GM21786 (cell line): ENCODE measurements around the gene ZNF239.
"Not testable (repeated sequence)": the region's sequence is repeated elsewhere in the genome, so short reads cannot be mapped to it uniquely, and the experiment has no call there.

ENCODE experiments used
- ATAC-seq: cut with Tn5 transposase; IDR thresholded peaks from one replicate; pipeline ENCODE4 v1.9.1; 2021; ENCODE audit not compliant: unreplicated experiment

Gene ZNF239

GRCh38 chr10:43574001-43574892, at the start of gene ZNF239:
Gene ZNF239 (minus strand): TSS chr10:43574616. CDS start chr10:43558079, 16,537 bp downstream.
- peak; percentile 95 for ATAC-seq

DNA sequence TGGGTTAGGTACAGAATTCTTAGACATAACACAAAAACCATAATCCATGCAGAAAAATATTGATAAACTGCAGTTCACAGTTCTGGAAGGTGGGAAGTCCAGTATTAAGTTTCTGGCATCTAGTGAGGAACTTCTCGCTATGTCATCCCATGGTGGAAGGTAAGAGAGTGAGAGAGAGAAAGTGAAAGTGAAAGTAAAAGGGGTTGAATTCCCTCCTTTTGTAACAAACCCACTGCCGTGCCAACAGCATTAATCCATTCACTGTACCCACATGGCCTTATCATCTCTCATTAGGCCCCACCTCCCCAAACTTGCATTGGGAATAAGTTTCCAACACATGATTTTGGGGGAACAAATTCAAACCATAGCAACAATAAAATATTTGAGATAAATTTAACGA, 48.9 kb upstream of the ZNF239 start:
- no peak for ATAC-seq

DNA sequence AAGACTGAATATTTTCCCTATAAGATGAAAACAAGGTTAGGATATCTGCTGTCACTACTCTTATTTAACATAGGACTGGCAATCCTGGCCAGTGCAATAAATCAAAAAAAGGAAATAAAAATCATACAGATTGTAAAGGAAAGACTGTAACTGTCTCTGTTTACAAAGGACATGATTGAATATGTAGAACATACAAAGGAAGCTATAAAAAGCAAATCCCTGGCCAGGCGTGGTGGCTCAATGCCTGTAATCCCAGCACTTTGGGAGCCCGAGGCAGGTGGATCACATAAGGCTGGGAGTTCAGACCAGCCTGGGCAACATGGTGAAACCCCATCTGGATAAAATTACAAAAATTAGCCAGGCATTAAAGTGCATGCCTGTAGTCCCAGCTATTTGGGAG, 47.6 kb upstream of the ZNF239 start:
- no peak for ATAC-seq

DNA sequence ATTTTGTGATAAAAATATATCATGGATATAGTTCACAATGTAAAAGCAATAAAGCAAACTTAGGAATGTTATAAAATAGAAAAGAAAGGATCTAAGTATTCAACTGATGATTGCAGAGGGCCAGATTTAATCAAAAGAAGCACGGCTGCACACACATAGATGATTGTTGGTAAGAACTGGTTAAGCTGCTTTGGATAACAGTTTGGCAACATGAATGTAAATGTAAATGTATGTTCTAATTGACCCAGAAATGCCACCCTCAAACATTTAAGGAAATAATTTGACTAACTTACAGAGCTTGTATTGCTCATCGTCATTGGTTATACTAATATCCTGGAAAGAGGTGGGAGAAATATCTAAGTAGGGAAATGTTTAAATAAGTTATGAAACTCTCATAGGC, 45.0 kb upstream of the ZNF239 start:
- ATAC-seq, result no peak

GRCh38 chr10:43616697-43617370, 42.4 kb upstream of the ZNF239 start:
- ATAC-seq, result no peak

- ATAC-seq, result no peak
Measured at GRCh38 chr10:43610636-43611035, 36.2 kb upstream of the ZNF239 start.

DNA sequence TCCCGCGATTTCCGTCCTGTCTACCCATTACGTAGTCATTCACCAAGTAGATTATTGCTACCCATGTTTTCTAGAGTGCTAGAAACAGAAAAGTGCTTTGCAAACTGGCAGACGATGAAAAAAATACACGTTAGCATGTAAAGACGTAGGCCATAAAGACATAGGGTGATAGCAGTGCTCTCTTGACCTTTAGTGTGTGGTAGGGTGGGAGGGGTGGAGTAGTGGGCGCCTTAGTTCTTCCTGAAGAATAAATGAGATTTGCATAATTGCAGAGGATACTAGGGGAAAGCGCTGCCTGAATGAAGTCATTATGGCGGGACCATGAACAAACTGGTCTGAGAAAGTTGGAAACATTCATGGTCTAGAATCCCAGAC, 32.8 kb upstream of the ZNF239 start:
- no peak for ATAC-seq

DNA sequence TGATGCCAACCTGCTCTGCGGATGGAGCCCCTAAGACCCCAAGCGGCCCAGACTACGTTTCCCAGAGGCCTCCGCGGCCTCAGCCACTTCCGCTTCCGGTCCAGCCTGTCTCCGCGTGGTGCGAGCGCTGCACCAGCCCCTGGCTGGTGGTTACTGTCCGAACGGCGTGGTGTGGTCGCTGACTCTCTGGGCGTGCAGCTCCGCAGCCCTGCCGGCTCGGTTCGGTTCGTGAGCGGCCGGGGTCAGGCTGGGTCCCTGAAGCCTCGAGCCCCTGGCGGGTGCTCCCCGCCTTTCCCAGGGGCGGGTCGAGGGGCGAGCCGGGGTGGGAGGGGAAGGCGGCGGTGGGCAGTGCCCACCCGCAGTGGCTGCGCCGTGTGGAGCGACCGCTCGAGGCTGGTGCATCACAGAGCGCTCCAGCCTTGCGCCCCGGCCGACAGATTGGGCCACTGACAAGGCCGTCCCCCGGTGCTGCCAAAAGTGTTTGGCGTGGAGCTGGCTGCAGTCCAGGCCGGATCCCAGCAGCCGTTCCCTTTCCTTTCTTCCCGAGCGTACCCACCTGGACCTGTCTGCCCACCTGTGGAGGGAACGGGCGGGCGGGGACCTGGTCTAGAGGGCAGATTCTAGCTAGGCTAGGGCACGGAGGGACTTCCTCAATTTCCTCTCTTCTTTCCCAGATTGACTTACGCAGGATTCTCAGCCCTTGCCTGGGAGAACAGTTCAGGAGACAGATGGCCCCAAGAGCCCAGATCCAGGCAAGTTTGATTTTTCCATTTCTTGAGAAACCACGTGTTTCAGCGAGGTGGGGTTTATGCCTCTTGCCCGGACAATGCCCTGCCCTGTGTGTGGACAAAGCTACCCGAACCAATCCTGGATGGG, 32.1 kb upstream of the ZNF239 start, which contains the start of gene ZNF485:
ZNF485 (plus strand) TSS at position 116 of the 876 bp plus-strand sequence; CDS start at position 729, 613 bp downstream.
- peak; percentile 97 for ATAC-seq

DNA sequence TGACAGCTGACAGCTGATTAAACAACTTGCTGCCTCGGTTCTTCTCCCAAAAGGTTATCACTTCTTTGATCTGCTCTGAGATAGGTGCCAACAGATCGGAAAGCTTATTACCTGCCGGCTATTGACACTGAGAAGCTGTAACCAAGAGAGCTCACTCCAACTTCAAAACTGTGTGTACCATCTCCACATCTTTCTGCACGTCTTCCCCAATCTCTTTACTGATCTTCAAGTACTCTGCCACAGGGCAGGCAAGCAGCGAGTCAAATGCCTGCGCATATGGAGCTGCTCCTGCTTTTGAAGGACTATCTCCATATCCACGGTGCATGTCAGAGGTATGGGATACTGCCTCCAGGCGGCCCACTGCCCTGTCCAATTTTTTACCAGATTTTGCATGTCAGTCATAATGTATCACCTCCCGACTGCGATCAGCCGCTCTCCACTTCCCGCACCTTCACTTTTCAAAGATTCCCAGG, 31.5 kb upstream of the ZNF239 start:
- no peak for ATAC-seq

DNA sequence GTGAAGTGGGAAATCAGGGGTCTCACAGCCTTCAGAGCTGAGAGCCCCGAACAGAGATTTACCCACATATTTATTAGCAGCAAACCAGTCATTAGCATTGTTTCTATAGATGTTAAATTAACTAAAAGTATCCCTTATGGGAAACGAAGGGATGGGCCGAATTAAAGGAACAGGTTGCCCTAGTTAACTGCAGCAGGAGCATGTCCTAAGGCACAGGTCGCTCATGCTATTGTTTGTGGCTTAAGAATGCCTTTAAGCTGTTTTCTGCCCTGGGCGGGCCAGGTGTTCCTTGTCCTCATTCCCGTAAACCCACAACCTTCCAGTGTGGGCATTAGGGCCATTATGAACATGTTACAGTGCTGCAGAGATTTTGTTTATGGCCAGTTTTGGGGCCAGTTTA, 27.2 kb upstream of the ZNF239 start:
- ATAC-seq, result not testable (repeated sequence)

- ATAC-seq, result no peak
Measured at GRCh38 chr10:43599333-43599732, 24.9 kb upstream of the ZNF239 start.

- ATAC-seq, result no peak
Measured at GRCh38 chr10:43598446-43598845, 24.0 kb upstream of the ZNF239 start.

GRCh38 chr10:43596546-43596945, 22.1 kb upstream of the ZNF239 start:
- no peak for ATAC-seq

DNA sequence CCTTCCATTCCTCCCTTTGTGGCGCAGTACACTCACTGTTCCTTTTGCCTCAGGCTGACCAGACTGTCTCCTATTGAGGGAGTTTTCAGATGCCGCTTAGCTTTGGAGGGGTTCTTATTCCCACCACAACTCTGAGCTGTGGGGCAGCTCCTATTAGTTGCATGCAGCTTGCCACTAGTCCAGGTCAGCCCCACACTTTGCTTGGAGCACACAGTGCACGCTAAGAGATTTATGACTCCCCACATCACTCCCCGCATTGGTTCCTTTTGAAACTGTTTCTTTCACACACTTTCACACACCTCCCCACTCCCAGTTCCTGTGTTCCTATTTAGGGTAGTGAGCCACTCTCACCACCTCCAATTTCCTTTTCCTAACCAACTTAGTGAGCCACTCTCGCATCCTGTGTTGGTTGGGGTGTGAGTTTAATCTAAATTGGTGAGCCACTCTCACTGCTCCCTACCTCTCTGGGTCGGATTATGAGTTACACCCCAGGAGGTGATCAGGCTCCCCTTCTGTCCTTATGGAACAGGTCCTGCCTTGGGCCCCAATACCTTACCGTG, 21.4 kb upstream of the ZNF239 start:
- peak; percentile 60 for ATAC-seq

DNA sequence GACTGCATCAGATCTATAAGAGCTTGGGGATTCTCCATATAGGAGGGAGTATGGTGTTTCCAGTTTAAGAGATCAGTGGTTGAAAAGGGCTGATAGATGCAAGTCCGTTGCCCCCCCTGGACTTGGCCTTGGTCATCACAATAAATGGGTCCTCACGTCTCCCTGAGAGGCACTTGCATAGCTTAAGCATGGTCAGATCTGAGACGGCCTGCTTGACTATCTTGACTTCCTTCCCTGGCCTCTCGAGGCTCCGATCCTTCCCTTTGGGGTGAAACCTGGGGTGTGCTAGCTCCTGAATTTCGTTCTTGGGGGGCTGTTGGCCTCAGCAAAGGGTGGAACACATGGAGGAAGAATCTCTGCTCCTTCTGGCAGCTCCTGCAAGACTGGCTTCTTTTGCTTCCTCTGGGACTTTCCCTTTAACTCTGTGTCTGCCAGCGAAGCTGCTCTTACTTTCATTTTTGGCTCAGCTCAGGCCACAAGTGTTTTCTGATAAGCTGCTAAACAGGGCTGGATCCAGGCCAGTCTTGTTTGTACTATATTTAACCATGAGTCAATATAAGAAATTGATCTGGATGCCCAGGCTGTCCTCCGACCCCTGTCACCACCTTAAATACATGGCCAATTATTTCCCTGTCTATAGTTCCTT, 20.7 kb upstream of the ZNF239 start:
- ATAC-seq, result peak; percentile 92

GRCh38 chr10:43591303-43591904, 17.0 kb upstream of the ZNF239 start:
- no peak for ATAC-seq

GRCh38 chr10:43586730-43587115, 12.3 kb upstream of the ZNF239 start:
- not testable (repeated sequence) for ATAC-seq

DNA sequence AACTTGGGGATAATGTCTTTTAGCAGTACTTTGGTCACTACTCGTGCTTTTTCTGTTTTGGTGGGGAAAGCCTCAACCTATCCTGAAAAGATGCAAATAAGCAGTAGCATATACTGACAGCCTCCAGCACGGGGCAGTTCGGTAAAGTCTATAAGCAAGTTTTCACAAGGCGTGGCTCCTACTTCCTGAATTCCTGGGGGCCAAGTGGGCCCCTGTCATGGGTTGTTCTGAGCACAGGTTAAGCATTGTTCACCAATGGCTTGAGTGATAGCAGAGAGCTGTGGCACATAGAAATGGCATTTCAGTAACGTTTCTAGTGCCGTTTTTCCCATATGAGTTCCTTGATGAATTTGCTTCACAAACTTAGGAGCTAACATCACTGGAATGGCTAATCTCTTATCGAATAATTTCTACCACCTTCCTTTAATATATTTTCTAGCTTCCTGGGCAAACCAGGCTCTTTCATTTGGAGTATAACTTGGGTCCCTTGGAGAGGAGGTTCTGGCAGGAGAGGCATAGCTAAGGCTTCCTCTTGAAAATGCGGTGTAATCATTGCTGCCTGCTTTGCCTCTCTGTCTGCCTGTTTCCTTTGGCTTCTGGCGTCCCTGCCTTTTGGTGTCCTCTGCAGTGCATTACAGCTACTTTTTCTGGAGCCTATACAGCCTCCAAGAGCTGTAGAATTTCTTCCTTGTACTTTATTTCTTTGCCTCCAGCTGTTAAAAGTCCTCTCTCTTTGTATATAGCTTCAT, 11.7 kb upstream of the ZNF239 start:
- ATAC-seq, result no peak

- ATAC-seq, result no peak
Measured at GRCh38 chr10:43585046-43585445, 10.6 kb upstream of the ZNF239 start.
